Measurements from ENCODE around the gene DUSP7.
"Not testable (repeated sequence)": the region's sequence is repeated elsewhere in the genome, so short reads cannot be mapped to it uniquely, and the experiment has no call there.

The DUSP7 gene

DNA sequence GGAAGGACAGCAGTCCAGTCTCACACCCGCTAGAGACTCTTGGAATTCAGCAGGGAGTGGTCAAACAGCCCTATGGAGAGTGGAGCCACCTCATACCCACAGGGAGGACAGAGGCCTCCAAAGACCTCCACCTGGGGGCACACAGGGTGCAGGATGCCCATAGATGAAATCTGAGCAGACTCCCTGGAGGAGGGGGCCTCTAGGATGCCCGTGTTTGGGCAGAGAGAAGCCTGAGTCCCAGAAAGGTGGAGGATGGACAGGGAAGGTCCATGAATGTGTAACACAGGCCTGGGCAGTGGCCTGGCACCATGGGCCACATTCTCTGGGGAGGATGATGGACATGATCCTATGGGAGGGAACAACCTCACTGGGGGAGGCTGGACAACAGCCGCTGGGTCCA lies 21.7 kb downstream of the DUSP7 start:
- CTCF ChIA-PET = interaction anchor here (1.3 kb wide), 1 partner anchor 33 kb away, joined by 5 read pairs; no protein-coding TSS in a partner anchor
- no peaks in the 10 kb centered on the region for H3K36me3 ChIP-seq (ENCODE audit: control insufficient read depth in 2 of 2, insufficient read depth in 1 of 2, low read length in 2 of 2)
- H3K4me3 ChIP-seq (ENCODE audit: low read depth, low read length) = no peak overlapping the region
- H3K9me3 ChIP-seq (ENCODE audit: control insufficient read depth, insufficient read depth, low read depth, low read length) = no peaks in the 10 kb centered on the region
- POLR2A ChIA-PET = no interaction called here
- no peaks in the 10 kb centered on the region for H3K4me1 ChIP-seq (ENCODE audit: control insufficient read depth, insufficient read depth, low read length)
- H3K27ac ChIP-seq (ENCODE audit: extremely low read depth, low read depth, low read length) = no peak overlapping the region
- no peak for TF ChIP-seq ZNF341 (tag by site-specific recombination; IDR thresholded peaks at IDR 0.05; ENCODE audit: low read depth)
- TF ChIP-seq ZFP69B (tag by site-specific recombination; IDR thresholded peaks at IDR 0.05) = no peak
- TF ChIP-seq ZFHX2 (tag by site-specific recombination; conservative IDR thresholded peaks at IDR 0.05) = no peak
- TF ChIP-seq, protein P1, sequence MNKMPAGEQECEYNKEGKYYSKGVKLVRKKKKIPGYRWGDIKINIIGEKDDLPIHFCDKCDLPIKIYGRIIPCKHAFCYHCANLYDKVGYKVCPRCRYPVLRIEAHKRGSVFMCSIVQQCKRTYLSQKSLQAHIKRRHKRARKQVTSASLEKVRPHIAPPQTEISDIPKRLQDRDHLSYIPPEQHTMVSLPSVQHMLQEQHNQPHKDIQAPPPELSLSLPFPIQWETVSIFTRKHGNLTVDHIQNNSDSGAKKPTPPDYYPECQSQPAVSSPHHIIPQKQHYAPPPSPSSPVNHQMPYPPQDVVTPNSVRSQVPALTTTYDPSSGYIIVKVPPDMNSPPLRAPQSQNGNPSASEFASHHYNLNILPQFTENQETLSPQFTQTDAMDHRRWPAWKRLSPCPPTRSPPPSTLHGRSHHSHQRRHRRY (tag by site-specific recombination; IDR thresholded peaks at IDR 0.05) = no peak
- TF ChIP-seq ZBTB7A (tag by site-specific recombination; IDR thresholded peaks at IDR 0.05; ENCODE audit: low read depth) = no peak
- no peak for TF ChIP-seq ZNF416 (tag by site-specific recombination; IDR thresholded peaks at IDR 0.05)
- no peak for TF ChIP-seq ZNF433 (tag by site-specific recombination; IDR thresholded peaks at IDR 0.05; ENCODE audit: low read depth)
- TF ChIP-seq ZNF140 (tag by site-specific recombination; IDR thresholded peaks at IDR 0.05) = no peak
- TF ChIP-seq ZNF768 (tag by site-specific recombination; IDR thresholded peaks at IDR 0.05) = no peak
- no peak for TF ChIP-seq ZNF747 (tag by site-specific recombination; IDR thresholded peaks at IDR 0.05)

DNA sequence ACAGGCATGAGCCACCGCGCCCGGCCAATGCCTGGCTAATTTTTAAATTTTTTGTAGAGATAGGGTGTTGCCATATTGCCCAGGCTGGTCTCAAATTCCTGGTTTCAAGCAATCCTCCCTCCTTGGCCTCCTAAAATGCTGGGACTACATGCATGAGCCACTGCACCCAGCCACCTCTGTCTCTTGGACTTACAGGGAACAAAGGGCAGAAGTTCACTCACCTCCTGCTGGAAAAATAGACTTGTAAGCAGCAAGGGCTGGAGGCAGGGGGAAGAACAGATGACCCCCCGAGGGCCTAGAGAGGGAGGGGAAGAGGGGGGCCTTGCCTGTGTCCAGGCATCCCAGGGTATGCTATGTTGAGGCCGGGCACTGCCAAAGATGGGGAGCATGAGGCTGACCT lies 22.2 kb downstream of the DUSP7 start:
- Histone ChIP-seq H3K4me3 (ENCODE audit: low read depth, low read length) (no peak overlapping the region), H3K36me3 (ENCODE audit: control insufficient read depth in 2 of 2, insufficient read depth in 1 of 2, low read length in 2 of 2) (no peaks in the 10 kb centered on the region), H3K9me3 (ENCODE audit: control insufficient read depth, insufficient read depth, low read depth, low read length) (no peaks in the 10 kb centered on the region), H3K4me1 (ENCODE audit: control insufficient read depth, insufficient read depth, low read length) (no peaks in the 10 kb centered on the region), H3K27ac (ENCODE audit: extremely low read depth, low read depth, low read length) (no peak overlapping the region)
- TF ChIP-seq ZSCAN16 (tag by site-specific recombination; IDR thresholded peaks at IDR 0.05) (no peak), ZIC2 (tag by site-specific recombination; IDR thresholded peaks at IDR 0.05) (no peak), ZNF777 (tag by site-specific recombination; IDR thresholded peaks at IDR 0.05; ENCODE audit: borderline replicate concordance) (no peak)
- ChIA-PET POLR2A (no interaction called here), CTCF (no interaction called here)

DNA sequence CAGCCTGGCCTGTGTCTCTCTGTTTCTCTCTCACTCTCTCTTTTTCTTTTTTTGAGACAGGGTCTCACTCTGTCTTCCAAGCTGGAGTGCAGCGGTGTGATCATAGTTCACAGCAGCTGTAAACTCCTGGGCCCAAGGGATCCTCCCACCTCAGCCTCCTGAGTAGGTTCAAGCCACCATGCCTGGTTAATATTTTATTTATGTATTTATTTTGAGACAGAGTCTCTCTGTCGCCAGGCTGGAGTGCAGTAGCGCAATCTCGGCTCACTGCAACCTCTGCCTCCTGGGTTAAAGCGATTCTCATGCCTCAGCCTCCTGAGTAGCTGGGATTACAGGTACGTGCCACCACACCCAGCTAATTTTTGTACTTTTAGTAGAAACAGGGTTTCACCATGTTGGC lies 22.6 kb downstream of the DUSP7 start:
- H3K36me3 ChIP-seq (ENCODE audit: control insufficient read depth in 2 of 2, insufficient read depth in 1 of 2, low read length in 2 of 2); H3K4me3 ChIP-seq (ENCODE audit: low read depth, low read length); H3K4me1 ChIP-seq (ENCODE audit: control insufficient read depth, insufficient read depth, low read length); POLR2A ChIA-PET; H3K27ac ChIP-seq (ENCODE audit: extremely low read depth, low read depth, low read length); H3K9me3 ChIP-seq (ENCODE audit: control insufficient read depth, insufficient read depth, low read depth, low read length); CTCF ChIA-PET: not testable (repeated sequence)

DNA sequence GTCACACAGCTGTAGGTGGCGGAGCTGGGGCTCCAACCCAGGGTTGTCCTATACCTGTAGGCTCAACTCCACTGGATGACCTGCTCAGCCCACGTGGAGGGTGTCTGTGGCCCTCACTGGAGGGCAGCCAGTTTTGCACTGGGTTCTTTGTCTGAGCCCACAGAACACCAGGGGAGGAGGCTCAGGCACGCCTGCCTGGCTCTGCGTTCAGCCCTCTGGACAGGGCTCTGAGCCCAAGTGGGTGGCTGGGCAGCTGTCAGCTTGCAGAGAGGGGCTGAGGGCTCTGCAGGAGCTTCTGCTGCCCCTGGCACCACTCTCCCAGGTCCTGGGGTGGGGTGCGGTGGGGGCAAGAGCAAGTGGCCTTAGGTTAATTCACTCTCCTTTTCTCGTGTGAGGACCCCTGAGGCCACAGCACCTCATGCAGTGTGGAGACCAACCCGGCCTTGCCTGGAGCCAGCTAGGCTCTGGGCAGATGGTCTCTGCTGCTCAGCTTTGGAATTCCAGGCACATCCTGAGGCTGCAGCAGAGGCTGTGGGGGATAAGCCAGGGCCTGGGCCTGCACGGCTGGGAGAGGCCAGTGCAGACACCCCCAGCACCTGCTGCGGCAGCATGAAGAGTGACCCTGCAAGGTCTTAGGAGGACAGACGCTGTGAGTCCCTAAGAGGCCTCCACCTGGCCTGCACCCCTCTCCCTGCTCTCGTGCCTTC lies 23.5 kb downstream of the DUSP7 start:
- ChIA-PET CTCF (no interaction called here), POLR2A (no interaction called here)
- no peaks in the 10 kb centered on the region for H3K9me3 ChIP-seq (ENCODE audit: control insufficient read depth, insufficient read depth, low read depth, low read length)
- H3K36me3 ChIP-seq (ENCODE audit: control insufficient read depth in 2 of 2, insufficient read depth in 1 of 2, low read length in 2 of 2) = no peaks in the 10 kb centered on the region
- no peak overlapping the region for H3K27ac ChIP-seq (ENCODE audit: extremely low read depth, low read depth, low read length)
- no peaks in the 10 kb centered on the region for H3K4me1 ChIP-seq (ENCODE audit: control insufficient read depth, insufficient read depth, low read length)
- TF ChIP-seq HOXC10 (CRISPR knock-in tag; IDR thresholded peaks at IDR 0.05) (no peak), GLI4 (tag by site-specific recombination; IDR thresholded peaks at IDR 0.05) (no peak), ZNF391 (tag by site-specific recombination; IDR thresholded peaks at IDR 0.05; ENCODE audit: borderline replicate concordance, low read depth) (no peak), ZNF530 (tag by site-specific recombination; IDR thresholded peaks at IDR 0.05; ENCODE audit: low read depth) (no peak), OVOL3 (tag by site-specific recombination; IDR thresholded peaks at IDR 0.05) (no peak), SP7 (tag by site-specific recombination; IDR thresholded peaks at IDR 0.05) (no peak), ZNF341 (tag by site-specific recombination; IDR thresholded peaks at IDR 0.05; ENCODE audit: low read depth) (no peak), ZNF548 (tag by site-specific recombination; IDR thresholded peaks at IDR 0.05) (no peak), ZBTB20 (tag by site-specific recombination; IDR thresholded peaks at IDR 0.05) (no peak)
- TF ChIP-seq, protein P2, sequence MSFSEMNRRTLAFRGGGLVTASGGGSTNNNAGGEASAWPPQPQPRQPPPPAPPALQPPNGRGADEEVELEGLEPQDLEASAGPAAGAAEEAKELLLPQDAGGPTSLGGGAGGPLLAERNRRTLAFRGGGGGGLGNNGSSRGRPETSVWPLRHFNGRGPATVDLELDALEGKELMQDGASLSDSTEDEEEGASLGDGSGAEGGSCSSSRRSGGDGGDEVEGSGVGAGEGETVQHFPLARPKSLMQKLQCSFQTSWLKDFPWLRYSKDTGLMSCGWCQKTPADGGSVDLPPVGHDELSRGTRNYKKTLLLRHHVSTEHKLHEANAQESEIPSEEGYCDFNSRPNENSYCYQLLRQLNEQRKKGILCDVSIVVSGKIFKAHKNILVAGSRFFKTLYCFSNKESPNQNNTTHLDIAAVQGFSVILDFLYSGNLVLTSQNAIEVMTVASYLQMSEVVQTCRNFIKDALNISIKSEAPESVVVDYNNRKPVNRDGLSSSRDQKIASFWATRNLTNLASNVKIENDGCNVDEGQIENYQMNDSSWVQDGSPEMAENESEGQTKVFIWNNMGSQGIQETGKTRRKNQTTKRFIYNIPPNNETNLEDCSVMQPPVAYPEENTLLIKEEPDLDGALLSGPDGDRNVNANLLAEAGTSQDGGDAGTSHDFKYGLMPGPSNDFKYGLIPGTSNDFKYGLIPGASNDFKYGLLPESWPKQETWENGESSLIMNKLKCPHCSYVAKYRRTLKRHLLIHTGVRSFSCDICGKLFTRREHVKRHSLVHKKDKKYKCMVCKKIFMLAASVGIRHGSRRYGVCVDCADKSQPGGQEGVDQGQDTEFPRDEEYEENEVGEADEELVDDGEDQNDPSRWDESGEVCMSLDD (tag by site-specific recombination; IDR thresholded peaks at IDR 0.05) = no peak
- no peak overlapping the region for H3K4me3 ChIP-seq (ENCODE audit: low read depth, low read length)

All from HEK293 (cell line).